Glomerular endothelial cell (primary cell): Measurements from ENCODE around the gene ATP10A. TPM values are rescaled to one million over a fixed set of nuclear protein-coding genes. Genes with fewer than 3 reads are reported as not detected.

Source experiments
- DNase-seq: peaks from one replicate; pipeline ENCODE4 v3.0.0-alpha.2; 2011; ENCODE audit warnings: low read depth, low spot score; ENCODE audit errors: extremely low read depth
- total RNA-seq: library from RNA; depleted of rRNA; stranded (reverse); fragments of >200 nt; gene quantifications from 2 replicates; pipeline ENCODE4 v1.2.3, GENCODE V29; 2015

The ATP10A gene
- total RNA-seq, 1 donor from 2014 or later, result 10.0 TPM

GRCh38 chr15:25708391-25708790, 154.7 kb downstream of the ATP10A start:
- no peak for DNase-seq

GRCh38 chr15:25707656-25708365, 155.3 kb downstream of the ATP10A start:
- DNase-seq, result no peak

- no peak for DNase-seq
These were observed 156.8 kb downstream of the ATP10A start for GRCh38 chr15:25706176-25706955.

- no peak for DNase-seq
These were observed 157.6 kb downstream of the ATP10A start for GRCh38 chr15:25705433-25706115.

GRCh38 chr15:25703726-25704125, 159.4 kb downstream of the ATP10A start:
- no peak for DNase-seq

GRCh38 chr15:25701721-25702465, 161.2 kb downstream of the ATP10A start:
- no peak for DNase-seq

GRCh38 chr15:25700916-25701315, 162.2 kb downstream of the ATP10A start:
- no peak for DNase-seq

- no peak for DNase-seq
These were observed 165.5 kb downstream of the ATP10A start for GRCh38 chr15:25697586-25697985.

GRCh38 chr15:25695875-25696760, 167.0 kb downstream of the ATP10A start:
- DNase-seq, result no peak

GRCh38 chr15:25694823-25695312, 168.3 kb downstream of the ATP10A start:
- DNase-seq, result no peak

GRCh38 chr15:25694239-25694584, 168.9 kb downstream of the ATP10A start:
- DNase-seq, result no peak

- no peak for DNase-seq
These were observed 169.5 kb downstream of the ATP10A start for GRCh38 chr15:25693321-25694238.

GRCh38 chr15:25691544-25692430, 171.3 kb downstream of the ATP10A start:
- no peak for DNase-seq

GRCh38 chr15:25690673-25691543, 172.2 kb downstream of the ATP10A start:
- DNase-seq, result no peak

- no peak for DNase-seq
These were observed 173.5 kb downstream of the ATP10A start for GRCh38 chr15:25689592-25689991.

- no peak for DNase-seq
These were observed 175.0 kb downstream of the ATP10A start for GRCh38 chr15:25688166-25688565.

- no peak for DNase-seq
These were observed 175.4 kb downstream of the ATP10A start for GRCh38 chr15:25687689-25688088.
